Body of pancreas (tissue), 4 donors: ENCODE data around the gene DMD. TPM values are rescaled to one million over a fixed set of nuclear protein-coding genes. Genes with fewer than 3 reads are reported as not detected.
A peak's percentile ranks its signal among the peaks of the same experiment; 100 is the strongest.

Experiments used
- ATAC-seq: fragments of 150-250 bp; one replicate; pipeline ENCODE4 v1.9.1; 2016
- DNase-seq, 4 donors: peaks; one replicate each; pipeline ENCODE4 v3.0.0-alpha.2; 2019
- H3K27ac ChIP-seq, 4 donors: fragments of 200-600 bp; sonication (generic); 1 replicate in 3 of 4; 2 replicates in 1 of 4; pipeline versions ENCODE4 v1.5.1 to v1.6.1; 2016 to 2019; ENCODE audit warnings: mild to moderate bottlenecking in 1 of 4, mixed read lengths in 1 of 4, moderate library complexity in 1 of 4
- H3K27me3 ChIP-seq, 2 donors: fragments of 200-600 bp; sonication (generic); one replicate each; pipeline ENCODE4 v1.6.0; 2016; ENCODE audit warnings: mild to moderate bottlenecking in 1 of 2
- H3K36me3 ChIP-seq, 2 donors: fragments of 200-600 bp; sonication (generic); replicated peaks in 1 of 2; 2 replicates each; pipeline ENCODE4 v1.5.1; 2016; ENCODE audit warnings: low read depth in 2 of 2; ENCODE audit not compliant: insufficient read depth in 1 of 2
- H3K4me1 ChIP-seq: fragments of 200-600 bp; sonication (generic); one replicate; pipeline ENCODE4 v1.6.0; 2016
- H3K4me3 ChIP-seq, 2 donors: fragments of 200-600 bp; sonication (generic); 1 replicate in 1 of 2; 2 replicates in 1 of 2; pipeline ENCODE4 v1.5.1; 2016 to 2019
- H3K9me3 ChIP-seq, 3 donors: fragments of 200-600 bp; sonication (generic); 1 replicate in 2 of 3; 2 replicates in 1 of 3; pipeline ENCODE4 v1.5.1; 2016
- POLR2A ChIP-seq, 3 donors: fragments of 450-650 bp; IDR thresholded peaks; one replicate each; pipeline ENCODE4 v1.6.1; 2016; ENCODE audit warnings: antibody characterized with exemption in 3 of 3, mild to moderate bottlenecking in 2 of 3
- WGBS, 2 donors: methylation state at CpG; one replicate each; pipeline ENCODE4 v1.1.5; 2017; 5-methylcytosine and 5-hydroxymethylcytosine counted together
- intact Hi-C: fragments of 100-400 bp; cut with DNase I; formaldehyde crosslinking; loops from one replicate; pipeline ENCODE4 v1.15.1; 2023
- total RNA-seq, 2 donors: library from RNA; depleted of rRNA; stranded (reverse); fragments of >200 nt; gene quantifications; one replicate each; pipeline ENCODE4 v1.1.0, GENCODE V29; 2016
- TF ChIP-seq, protein P1 (sequence below), 7 experiments: fragments of 450-650 bp in 4 of 7; fragments of 200-600 bp in 3 of 7; sonication (generic) in 3 of 7; IDR thresholded peaks; one replicate each; pipeline ENCODE4 v1.5.1; 2016 to 2019; ENCODE audit warnings: antibody characterized with exemption in 7 of 7

The DMD gene
- total RNA-seq, 2 donors from 2014 or later, result 28.5 to 38.6 TPM

DNA sequence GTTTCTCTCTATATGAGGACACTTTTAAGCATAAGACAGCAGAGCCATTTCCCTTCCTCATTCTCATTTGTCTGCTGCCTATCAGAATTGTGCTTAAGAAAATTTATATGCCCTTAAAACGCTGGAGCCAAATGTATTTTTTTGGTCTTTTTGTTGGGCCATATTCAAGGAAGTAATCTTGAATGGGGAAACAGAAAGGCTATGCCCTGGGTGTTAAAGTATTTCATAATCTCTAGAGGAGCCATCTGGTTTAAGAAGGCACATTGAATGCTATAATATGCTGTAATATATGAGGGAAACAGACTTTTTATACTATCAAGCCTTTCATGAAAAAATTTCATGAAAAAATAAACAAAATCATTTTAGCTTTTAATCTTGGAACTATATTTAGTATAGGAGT lies 4.3 kb downstream of the DMD start:
- Histone ChIP-seq H3K4me1 (no peaks in the 10 kb centered on the region), H3K9me3 (no peaks in the 10 kb centered on the region), H3K27me3 (no peaks in the 10 kb centered on the region), H3K27ac (no peak overlapping the region), H3K4me3 (no peak overlapping the region), H3K36me3 (no peaks in the 10 kb centered on the region)
- DNase-seq (no peak), ATAC-seq (no peak)
- intact Hi-C loops, result no loop called here
- 0 to 19% methylated on average over 1 of the region's 1 CpG for WGBS, 2 donors
- TF ChIP-seq, protein P1, sequence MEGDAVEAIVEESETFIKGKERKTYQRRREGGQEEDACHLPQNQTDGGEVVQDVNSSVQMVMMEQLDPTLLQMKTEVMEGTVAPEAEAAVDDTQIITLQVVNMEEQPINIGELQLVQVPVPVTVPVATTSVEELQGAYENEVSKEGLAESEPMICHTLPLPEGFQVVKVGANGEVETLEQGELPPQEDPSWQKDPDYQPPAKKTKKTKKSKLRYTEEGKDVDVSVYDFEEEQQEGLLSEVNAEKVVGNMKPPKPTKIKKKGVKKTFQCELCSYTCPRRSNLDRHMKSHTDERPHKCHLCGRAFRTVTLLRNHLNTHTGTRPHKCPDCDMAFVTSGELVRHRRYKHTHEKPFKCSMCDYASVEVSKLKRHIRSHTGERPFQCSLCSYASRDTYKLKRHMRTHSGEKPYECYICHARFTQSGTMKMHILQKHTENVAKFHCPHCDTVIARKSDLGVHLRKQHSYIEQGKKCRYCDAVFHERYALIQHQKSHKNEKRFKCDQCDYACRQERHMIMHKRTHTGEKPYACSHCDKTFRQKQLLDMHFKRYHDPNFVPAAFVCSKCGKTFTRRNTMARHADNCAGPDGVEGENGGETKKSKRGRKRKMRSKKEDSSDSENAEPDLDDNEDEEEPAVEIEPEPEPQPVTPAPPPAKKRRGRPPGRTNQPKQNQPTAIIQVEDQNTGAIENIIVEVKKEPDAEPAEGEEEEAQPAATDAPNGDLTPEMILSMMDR (IDR thresholded peaks at IDR 0.05), result no peak

DNA sequence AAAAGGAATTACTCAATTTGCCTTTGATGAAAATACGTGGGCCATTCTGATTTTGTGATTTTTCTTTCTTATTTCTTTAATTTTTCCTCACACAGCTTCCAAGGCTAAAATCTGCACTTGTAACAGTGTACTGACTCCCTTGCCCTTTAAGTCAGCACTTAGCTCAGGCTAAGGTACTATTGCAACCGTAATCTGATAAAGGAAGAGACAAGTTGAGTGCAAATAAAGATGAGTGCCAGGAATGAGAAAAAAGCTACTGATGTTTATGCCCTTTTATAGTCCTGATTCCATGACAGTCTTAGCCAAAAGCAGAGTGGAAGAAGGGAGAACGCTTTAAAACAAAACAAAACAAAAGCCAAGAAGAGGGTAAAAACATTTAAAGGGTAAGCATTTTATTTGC lies 6.0 kb downstream of the DMD start:
- H3K36me3 ChIP-seq, result no peaks in the 10 kb centered on the region
- H3K4me3 ChIP-seq, result no peak overlapping the region
- TF ChIP-seq, protein P1 (IDR thresholded peaks at IDR 0.05), result no peak
- TF ChIP-seq POLR2A (IDR thresholded peaks at IDR 0.05), result no peak
- DNase-seq (no peak), ATAC-seq (no peak)
- no peaks in the 10 kb centered on the region for H3K4me1 ChIP-seq
- intact Hi-C loops, result no loop called here
- H3K27ac ChIP-seq, result no peak overlapping the region
- WGBS, 2 donors, result 47 to 56% methylated on average over 3 of the region's 3 CpGs
- H3K27me3 ChIP-seq, result no peaks in the 10 kb centered on the region
- no peaks in the 10 kb centered on the region for H3K9me3 ChIP-seq

DNA sequence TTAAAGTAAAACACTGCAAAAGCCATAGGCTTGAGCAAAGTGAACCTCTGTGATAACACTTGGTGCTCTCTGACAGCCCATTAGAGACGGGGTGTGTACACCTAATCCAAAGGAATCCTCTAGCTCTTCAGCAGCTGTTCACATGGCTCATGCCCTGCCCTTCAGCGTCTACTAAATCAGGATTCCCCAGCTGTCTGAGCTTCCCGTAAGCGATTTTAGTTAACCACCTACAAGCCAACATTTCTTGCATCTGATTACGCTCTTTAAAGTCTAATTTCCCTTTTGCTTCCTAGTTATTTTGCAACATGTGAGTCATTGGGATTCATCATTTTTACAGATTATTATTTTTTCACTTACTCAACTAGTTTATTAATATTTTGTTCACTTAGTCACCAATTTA lies 6.5 kb downstream of the DMD start:
- intact Hi-C loops, result no loop called here
- H3K27me3 ChIP-seq, result no peaks in the 10 kb centered on the region
- no peaks in the 10 kb centered on the region for H3K4me1 ChIP-seq
- no peak overlapping the region for H3K4me3 ChIP-seq
- 75 to 78% methylated on average over 5 of the region's 5 CpGs for WGBS, 2 donors
- no peaks in the 10 kb centered on the region for H3K9me3 ChIP-seq
- ATAC-seq (no peak), DNase-seq (peak in 1 of 4 donors; percentile 4)
- H3K27ac ChIP-seq, result no peak overlapping the region
- H3K36me3 ChIP-seq, result no peaks in the 10 kb centered on the region
- no peak for TF ChIP-seq POLR2A (IDR thresholded peaks at IDR 0.05)
- TF ChIP-seq, protein P1 (IDR thresholded peaks at IDR 0.05), result no peak

DNA sequence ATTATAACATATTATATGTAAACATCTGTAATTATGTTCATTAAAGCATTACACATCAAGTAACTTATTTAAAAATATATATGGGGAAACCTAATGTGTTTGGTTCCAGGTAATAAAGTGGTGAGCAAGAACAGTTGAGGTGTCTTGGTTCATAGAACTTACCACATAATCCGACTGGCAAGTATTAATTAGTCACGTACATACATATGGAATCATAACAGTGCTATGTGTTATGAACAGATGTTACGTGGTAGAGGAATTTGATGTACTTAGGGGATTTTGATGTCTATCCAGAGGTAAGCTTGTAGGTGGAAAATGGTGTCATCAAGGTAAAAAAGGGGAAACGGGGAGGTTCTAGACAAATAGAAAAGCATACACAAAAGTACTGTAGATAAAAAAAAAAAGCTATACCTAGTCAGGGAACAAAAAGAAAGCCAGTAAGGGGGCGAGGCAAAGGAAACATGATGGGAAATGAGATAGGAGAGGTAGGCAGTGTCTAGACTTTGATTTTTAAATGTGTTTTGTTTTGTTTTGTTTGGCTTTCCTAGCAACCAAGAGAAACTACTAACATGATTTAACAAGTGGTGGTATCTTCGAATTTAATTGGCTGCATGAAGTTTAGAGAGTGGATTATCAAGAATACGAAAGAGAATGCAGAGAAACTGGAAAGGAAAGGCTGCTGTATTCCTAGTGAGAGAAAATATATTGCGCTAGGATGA lies 12.6 kb downstream of the DMD start:
- no peak overlapping the region for H3K4me3 ChIP-seq
- no peak for TF ChIP-seq POLR2A (IDR thresholded peaks at IDR 0.05)
- TF ChIP-seq, protein P1 (IDR thresholded peaks at IDR 0.05), result no peak
- H3K27ac ChIP-seq, result no peak overlapping the region
- H3K4me1 ChIP-seq, result no peaks in the 10 kb centered on the region
- no peaks in the 10 kb centered on the region for H3K36me3 ChIP-seq
- DNase-seq (no peak), ATAC-seq (no peak)
- H3K9me3 ChIP-seq, result no peaks in the 10 kb centered on the region
- WGBS, 2 donors, result 76 to 80% methylated on average over 8 of the region's 8 CpGs
- no peaks in the 10 kb centered on the region for H3K27me3 ChIP-seq
- intact Hi-C loops, result no loop called here

DNA sequence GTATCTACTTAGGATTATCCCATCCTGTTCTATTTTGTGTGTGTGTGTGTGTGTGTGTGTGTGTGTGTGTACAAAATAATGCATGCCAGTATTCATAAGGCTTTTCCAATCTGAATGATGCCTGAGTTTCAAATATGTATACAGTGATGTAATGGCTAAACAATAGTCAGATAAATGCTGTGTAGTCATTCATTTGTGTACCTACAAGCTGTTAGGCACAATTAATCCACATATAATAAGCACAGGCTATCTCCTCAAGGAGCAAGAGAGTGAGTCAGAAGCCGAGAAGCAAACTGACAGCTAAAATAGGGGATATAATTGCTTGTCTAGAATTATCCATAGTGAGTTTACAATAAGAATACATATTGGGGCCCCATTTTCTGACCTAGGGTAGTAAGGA lies 15.7 kb downstream of the DMD start:
- no peaks in the 10 kb centered on the region for H3K27me3 ChIP-seq
- no peaks in the 10 kb centered on the region for H3K36me3 ChIP-seq
- DNase-seq (no peak), ATAC-seq (no peak)
- 94 to 100% methylated on average over 1 of the region's 1 CpG for WGBS, 2 donors
- H3K4me3 ChIP-seq, result no peak overlapping the region
- no peaks in the 10 kb centered on the region for H3K9me3 ChIP-seq
- no peak overlapping the region for H3K27ac ChIP-seq
- TF ChIP-seq, protein P1 (IDR thresholded peaks at IDR 0.05), result no peak
- TF ChIP-seq POLR2A (IDR thresholded peaks at IDR 0.05), result no peak
- intact Hi-C loops, result no loop called here
- no peaks in the 10 kb centered on the region for H3K4me1 ChIP-seq
